ENCODE results near the gene RASSF6.

- TF ChIP-seq EZH2phosphoT487 (IDR thresholded peaks at IDR 0.05; ENCODE audit: insufficient read depth, low read depth), result no peak
- no peak for TF ChIP-seq EZH2 (IDR thresholded peaks at IDR 0.05; ENCODE audit: insufficient read depth, poor library complexity, severe bottlenecking)
Observed at GRCh38 chr4:73617256-73617655, 3.0 kb downstream of the RASSF6 start.
